Measurements from ENCODE around the gene THAP2.

THAP2 gene

DNA sequence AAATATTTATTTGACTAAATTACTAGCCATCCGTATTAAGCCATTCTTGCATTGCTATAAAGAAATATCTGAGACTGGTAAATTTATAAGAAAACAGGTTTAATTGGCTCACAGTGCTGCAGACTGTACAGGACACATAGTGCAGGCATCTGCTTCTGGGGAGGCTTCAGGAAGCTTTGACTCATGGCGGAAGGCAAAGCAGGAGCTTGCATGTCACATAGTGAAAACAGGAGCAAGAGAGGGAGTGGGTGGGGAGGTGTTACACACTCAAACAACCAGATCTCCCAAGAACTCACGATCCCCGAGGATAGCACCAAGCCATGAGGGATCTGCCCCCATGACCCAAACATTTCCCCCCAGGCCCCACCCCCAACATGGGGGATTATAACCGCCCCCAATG is 63.9 kb downstream of the THAP2 start:
- H3K4me3 ChIP-seq (ENCODE audit: low read depth, low read length) = no peak overlapping the region
- no peak for DNase-seq (ENCODE audit: low read depth)
- TF ChIP-seq, protein P1, sequence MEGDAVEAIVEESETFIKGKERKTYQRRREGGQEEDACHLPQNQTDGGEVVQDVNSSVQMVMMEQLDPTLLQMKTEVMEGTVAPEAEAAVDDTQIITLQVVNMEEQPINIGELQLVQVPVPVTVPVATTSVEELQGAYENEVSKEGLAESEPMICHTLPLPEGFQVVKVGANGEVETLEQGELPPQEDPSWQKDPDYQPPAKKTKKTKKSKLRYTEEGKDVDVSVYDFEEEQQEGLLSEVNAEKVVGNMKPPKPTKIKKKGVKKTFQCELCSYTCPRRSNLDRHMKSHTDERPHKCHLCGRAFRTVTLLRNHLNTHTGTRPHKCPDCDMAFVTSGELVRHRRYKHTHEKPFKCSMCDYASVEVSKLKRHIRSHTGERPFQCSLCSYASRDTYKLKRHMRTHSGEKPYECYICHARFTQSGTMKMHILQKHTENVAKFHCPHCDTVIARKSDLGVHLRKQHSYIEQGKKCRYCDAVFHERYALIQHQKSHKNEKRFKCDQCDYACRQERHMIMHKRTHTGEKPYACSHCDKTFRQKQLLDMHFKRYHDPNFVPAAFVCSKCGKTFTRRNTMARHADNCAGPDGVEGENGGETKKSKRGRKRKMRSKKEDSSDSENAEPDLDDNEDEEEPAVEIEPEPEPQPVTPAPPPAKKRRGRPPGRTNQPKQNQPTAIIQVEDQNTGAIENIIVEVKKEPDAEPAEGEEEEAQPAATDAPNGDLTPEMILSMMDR (conservative IDR thresholded peaks at IDR 0.05; ENCODE audit: low read depth, low read length) = no peak
